Upper lobe of left lung (tissue), 4 donors: ENCODE measurements around the gene RBBP8NL.

Experiments used
- EP300 ChIP-seq, 4 donors: sonication (generic); formaldehyde crosslinking; IDR thresholded peaks; one replicate each; pipeline ENCODE4 v1.5.1; 2017; ENCODE audit warnings: antibody characterized with exemption in 4 of 4, control low read depth in 2 of 4
- POLR2A ChIP-seq, 4 donors: fragments of 450-650 bp; IDR thresholded peaks; one replicate each; pipeline ENCODE4 v1.5.1; 2016 to 2017; ENCODE audit warnings: antibody characterized with exemption in 4 of 4, mild to moderate bottlenecking in 2 of 4
- TF ChIP-seq, protein P1 (sequence below), 6 experiments: fragments of 450-650 bp in 4 of 6; fragments of 200-600 bp in 2 of 6; sonication (generic) in 2 of 6; IDR thresholded peaks; one replicate each; pipeline ENCODE4 v1.5.1; 2016 to 2019; ENCODE audit warnings: antibody characterized with exemption in 6 of 6

DNA sequence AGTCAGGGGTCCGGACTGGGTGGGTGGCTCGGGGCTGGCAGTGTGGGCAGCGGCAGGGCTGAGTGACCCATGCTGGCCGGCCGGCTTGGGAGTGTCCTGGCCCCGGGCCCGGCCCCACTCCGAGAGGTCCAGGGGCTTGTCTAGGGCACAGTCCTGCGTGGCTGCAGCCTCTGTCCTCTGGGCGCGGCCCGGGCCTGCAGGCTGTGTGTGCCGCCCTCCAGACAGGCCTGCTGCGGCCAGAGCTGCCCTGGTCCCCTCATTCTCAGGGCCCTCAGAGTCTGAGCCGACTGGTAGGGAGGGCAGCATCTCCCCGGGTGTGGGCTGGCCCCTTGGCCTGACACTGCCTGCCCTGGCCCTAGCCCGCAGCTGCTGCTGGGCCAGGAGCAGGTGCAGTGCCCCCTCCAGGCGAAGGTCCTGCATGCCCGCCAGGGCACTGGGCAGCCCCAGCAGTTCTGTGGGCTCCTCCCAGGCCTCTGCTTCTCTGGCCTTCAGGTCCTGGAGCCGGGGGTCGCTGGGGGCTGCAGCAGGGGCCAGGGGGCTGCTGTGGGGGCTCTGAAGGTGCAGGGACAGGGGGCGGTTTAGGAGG lies 13.3 kb downstream of the RBBP8NL start:
- TF ChIP-seq, protein P1, sequence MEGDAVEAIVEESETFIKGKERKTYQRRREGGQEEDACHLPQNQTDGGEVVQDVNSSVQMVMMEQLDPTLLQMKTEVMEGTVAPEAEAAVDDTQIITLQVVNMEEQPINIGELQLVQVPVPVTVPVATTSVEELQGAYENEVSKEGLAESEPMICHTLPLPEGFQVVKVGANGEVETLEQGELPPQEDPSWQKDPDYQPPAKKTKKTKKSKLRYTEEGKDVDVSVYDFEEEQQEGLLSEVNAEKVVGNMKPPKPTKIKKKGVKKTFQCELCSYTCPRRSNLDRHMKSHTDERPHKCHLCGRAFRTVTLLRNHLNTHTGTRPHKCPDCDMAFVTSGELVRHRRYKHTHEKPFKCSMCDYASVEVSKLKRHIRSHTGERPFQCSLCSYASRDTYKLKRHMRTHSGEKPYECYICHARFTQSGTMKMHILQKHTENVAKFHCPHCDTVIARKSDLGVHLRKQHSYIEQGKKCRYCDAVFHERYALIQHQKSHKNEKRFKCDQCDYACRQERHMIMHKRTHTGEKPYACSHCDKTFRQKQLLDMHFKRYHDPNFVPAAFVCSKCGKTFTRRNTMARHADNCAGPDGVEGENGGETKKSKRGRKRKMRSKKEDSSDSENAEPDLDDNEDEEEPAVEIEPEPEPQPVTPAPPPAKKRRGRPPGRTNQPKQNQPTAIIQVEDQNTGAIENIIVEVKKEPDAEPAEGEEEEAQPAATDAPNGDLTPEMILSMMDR (IDR thresholded peaks at IDR 0.05), result no peak
- TF ChIP-seq EP300 (IDR thresholded peaks at IDR 0.05), result no peak
- TF ChIP-seq POLR2A (IDR thresholded peaks at IDR 0.05), result no peak
